GM19438 (cell line): ENCODE measurements around the gene ITGA5.

Experiments used
- ATAC-seq: cut with Tn5 transposase; IDR thresholded peaks from one replicate; pipeline ENCODE4 v1.9.1; 2021; ENCODE audit warnings: low read depth; ENCODE audit not compliant: unreplicated experiment

The ITGA5 gene

DNA sequence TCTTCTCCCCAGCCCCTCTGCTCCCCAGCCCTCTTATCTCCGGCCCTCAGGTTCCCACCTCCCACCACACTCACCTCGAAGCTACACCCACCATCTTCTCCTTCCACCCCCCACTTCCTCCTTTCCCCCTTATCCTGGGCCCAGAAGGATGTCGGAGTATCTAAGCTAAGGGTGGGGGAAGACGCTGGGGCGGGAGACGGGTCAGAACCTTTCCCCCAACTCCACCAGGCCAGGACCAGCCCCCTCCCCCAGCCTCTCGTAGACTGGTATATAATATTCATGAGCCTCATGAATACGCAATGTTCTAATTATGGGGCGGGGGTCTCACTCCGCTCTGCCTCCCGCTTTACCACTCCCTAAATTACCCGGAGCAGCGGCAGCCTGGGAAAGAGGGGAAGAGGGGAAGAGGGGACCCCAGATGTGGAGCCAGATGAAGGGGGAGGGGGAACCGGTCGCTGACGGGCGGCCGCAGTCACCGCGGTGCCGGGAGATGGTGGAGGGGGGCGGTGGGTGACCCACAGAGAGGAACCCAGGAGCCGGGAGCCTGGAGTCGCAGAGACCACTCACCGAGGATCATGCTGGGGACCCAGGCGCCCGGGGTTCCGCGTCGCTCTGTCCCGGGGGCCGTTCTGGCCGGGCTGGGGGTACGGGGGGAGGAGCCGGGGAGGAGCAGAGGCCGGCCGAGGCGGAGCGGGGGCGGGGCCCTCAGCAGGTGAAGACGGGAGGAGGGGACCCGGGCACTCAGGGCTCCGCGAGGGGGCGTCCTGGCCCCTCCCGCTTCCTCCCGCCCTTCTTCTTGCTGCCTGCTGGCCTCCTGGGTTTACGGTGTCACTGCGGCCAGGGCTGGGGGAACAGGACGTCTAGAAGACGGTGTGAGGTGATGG lies 28.2 kb downstream of the ITGA5 start:
- no peak for ATAC-seq

DNA sequence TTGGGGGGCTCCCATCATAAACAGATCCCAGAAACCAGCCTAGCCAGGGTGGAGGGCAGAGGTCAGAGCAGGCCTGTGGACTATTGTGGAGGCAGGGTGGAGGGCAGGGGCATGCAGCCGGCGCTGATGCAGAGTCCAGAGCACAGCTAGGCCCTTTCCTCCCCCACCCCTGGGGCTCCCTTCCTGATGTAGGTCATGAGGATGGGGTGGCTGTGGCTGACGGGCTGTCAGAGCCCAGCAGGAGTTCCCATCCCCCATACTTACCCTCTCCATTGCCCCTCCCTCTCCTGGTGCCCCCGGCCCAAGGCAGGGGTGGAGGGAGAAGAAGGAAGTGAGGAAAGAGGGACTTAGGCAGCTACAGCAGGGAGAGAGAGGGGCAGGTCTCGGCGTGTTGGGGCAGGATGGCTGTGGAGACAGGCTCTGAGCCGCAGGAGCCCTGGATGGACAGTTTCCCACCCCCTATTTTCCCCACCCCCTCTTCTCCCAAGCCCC lies 28.8 kb downstream of the ITGA5 start:
- ATAC-seq: no peak

DNA sequence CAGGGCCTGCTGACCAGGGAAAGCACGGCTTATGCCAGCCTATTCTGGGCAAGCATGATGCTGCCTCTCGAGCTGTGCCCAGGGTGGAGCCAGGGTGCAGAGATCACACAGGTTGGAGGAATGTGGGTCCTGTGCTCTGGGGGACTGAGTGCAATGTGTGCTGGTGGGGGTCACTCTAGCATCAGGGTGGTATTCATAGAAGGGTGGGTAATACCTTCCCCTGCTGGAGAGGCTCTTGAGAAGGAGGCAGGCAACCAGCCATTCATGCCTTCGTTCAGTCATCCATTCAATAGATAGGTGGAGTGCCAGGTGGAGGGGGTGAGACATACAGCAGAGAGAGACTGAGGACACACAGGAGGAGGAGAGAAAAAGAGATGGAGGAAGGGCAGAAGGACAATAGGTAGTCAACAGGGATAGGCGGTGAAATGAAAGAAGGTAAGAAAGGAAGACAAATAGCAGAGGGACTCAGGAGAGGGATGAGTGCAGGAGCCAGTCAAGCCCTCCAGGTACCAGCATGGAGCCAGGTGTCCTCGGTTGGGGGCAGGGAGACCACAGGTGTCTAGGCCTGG lies 29.4 kb downstream of the ITGA5 start:
- no peak for ATAC-seq

DNA sequence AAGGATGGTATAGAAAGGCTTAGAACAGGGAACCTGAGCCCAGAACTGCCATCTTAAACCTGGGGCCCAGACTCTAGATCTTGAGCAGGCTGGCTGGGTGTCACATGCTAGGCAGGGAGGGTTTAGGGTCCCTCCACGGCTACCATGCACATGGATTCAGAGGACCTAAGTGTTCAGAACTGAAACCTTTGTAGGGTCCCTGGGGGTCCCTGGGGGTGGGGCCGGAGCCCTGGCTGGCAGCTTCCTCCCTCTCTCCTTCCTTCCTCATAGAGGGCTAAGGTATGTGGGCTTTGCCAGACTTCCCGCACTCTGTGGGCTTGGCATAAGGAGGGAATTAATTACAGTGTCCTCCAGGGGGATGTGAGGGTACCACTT lies 29.9 kb downstream of the ITGA5 start:
- ATAC-seq: no peak

DNA sequence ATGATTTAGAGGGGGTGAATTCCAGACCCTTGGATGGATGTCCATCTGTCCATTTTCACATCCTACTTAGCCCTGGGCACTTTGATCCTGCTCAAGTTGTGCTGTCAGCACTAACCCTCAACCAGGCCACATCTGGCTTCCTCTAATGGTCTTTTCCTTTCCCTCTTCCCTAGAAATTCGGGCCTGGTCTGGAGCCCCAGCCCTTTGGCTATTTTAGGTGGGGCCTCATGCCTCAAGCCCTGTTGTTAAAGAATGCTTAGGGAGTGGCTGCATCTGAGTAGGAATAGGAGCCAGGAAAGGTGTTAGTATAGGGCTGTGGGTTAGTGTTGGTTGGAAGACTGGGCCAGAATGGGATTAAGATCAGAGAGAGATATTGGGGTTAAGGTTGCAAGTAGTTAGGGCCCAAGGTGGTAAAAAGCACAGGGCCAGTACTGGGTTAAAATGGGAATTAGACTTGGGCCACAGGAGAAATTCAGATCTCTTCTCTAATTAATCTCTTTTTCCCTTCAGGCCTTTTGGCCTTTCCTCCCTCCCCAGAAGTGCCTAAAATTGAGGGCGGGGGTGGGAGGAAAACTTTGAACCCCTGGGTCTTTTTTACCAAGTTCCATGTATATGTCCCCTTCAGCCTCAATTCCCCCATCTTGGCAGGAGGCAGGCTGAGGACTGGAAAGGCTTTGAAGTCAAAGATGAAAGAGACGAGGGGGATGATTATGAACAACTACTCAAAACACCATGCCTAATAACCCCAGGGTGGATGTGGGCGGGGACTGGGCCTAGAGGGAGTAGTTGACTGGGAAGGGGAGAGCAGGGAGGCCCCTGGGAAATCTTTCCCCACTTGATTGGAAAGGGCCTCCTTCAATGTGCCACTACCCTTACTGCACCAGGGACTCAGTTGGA lies 30.6 kb downstream of the ITGA5 start:
- ATAC-seq: no peak

DNA sequence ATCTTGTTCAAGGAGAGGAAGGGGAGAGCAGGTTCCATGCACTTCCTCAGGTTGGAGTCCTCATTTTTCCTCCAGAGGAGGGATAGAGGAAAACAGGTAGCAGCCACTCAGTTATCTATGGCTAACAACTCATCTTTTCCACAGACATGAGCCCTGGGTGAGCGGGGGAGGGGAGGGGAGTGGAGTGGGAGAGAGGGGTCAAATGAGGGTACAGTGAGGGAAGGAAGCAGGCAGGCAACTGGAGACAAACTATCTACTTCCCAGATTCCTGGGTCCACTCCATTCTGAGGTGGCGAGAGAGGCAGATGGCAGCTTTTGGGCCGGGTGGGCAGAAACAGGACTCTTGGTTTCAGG lies 32.0 kb downstream of the ITGA5 start:
- no peak for ATAC-seq

DNA sequence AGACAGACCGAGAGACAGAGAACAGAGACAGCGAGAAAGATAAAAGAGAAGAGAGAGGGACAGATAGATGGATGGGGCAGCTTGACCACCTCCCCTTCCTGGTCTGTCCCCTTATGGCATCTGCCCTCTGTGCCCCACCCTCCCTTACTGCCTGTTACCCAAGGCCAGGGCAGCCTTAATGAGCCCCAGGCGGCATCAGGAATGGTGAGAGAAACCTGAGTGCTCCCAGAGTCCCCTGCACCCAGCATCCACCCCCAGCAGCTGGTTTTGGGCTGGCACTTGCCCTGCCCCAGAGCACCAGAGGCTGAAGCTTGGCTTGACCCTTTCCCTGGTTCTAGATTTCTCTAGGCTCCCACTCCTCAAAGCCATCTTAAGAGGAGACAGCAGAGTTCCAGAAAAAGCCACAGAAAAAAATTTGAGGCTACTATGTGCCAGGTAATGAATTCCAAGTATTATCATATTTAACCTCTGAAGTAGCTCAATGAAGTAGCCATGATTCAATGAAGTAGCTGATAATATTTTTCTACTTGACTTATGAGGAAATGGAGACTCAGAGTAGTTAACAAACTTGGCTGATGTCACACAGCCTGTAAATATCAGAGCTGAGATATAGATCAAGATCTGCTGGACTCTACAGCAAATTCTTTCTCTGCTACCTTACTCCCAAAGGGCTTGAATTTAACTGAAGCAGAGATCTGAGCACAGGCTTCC lies 32.5 kb downstream of the ITGA5 start:
- ATAC-seq: no peak

DNA sequence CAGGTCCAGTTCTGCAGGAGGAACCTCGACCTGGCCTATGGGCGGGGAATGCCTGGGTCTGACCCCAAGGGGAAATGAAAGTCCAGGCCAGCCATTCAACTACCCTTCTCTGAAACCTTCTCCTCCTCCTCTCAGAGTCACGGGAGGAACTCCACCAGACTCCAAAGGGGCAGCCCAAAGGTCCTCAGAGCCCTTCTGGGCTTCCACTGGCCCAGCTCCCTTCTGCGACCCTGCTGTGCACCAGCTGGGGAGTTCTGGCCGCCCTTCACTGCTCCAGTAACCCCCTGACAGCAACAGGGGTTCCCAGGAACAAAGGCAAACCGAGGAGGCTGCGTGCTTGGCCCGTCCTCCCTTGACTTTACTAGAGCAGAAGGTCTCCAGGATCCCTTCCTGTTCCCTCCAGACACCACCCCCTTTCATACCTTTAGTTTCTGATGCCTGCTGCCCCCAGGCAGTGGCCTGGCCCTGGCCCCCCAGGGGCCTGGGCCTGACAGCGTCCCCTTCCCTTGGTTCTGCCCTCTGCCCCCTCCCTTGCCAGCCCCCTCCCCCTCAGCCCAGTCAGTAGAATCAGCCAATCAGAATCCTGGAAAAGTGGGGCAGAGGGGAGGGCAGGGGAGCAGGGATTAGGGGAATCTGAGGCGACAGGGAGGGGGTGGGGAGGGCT lies 33.7 kb downstream of the ITGA5 start:
- peak; percentile 56 for ATAC-seq

DNA sequence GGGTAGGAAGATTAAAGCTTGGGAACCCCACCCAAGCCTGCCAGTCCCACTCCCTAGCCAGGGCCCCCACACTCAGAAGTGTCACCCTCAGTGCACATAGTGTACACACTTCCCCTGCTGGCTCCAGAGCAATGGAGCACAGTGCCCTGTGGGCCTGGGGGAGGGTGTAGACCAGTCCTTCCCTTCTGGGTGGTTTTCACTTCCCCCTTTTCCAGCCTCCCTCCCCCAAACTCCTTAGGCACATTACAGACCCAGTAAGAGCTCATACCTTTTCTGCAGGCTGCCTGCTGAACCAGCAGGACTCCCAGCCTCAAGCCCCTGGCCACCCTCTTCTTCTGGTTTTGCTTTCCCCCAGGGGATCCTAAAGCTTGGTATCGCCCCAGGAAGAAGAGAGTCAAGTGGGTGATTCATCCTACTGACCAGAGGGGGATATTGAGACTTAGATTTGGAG lies 34.5 kb downstream of the ITGA5 start, which contains the start of gene ZNF385A:
Gene ZNF385A, minus strand, starts transcription at position 143 of the 451 bp plus-strand sequence. CDS start 219 bp downstream, outside the sequence.
- ATAC-seq: peak; percentile 49

DNA sequence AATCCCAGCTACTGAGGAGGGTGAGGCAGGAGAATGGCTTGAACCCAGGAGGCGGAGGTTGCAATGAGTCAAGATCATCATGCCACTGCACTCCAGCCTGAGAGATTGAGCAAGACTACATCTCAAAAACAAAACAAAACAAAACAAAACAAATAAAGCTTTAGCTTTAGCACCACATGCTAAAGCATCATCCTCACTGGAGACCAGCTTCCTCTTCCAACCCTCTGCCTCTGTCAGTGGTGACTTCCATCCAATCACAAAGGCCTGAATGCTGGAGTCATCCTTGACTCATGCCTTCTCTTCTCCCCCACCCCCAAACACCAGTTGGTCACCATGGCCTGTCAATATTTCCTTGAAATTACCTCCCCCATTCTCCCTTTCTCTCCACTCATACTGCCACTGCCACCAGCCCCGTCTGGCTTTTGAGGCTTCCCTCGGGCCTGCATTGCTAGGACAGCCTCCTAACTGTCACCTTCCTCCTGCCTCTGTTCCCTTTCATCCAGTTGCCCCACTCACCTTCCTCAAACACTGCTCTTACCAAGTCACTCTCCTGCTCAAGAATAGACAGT lies 35.9 kb downstream of the ITGA5 start:
- ATAC-seq: no peak

DNA sequence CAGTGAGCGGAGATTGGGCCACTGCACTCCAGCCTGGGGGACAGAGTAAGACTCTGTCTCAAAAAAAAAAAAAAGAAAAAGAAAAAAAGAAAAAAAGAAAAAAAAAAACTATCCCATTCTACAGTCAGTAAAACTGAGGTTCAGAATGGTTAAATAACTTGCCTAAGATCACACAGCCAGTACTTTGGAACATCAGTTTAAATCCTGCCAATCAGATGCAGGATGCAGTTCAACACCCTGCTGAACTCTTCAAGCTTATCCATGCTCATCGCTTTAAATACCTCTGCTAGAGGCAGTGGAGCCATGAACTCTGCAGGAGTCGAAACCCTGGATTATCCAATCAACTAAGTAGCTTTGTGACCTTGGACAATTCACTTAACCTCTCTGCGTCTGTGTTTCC lies 37.9 kb downstream of the ITGA5 start:
- ATAC-seq: no peak

DNA sequence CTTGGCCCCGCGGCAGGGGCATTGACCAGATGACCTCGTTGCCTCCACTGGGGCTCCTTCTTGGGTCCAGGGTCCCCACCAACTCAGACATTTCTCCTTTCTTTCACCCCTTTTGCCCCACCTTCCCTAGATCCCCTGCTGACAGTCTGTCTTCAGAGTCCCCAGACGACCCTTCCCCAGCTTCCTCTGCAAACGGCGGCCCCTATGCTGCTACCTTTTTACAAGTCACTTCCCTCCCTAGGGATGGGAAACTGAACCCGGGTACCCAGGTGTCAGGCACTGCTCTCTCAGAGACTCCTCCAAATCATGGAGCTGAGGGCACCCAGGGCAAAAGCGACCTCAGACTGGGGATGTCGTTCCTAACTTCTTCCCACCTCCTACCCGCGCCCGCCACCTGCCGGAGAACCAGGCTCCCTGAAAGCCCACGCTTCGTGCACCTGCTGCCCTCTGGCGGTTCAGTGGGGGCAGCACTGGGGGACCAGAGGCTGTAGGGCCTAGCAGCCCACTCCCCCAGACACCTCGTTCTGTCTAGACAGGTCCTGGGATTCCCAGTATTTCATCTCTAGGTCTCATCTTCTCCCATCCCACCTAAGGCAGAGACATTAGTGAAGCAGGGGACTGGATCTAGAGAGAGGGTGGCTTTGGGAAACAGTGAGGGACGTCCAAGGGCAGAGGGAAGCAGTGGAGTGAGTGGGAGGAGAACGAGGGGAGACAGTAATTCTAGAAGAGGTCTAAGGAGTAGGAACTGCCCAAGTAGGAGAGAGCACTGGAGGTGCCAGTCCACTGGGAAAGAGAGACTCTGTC lies 39.5 kb downstream of the ITGA5 start:
- ATAC-seq: peak; percentile 80

DNA sequence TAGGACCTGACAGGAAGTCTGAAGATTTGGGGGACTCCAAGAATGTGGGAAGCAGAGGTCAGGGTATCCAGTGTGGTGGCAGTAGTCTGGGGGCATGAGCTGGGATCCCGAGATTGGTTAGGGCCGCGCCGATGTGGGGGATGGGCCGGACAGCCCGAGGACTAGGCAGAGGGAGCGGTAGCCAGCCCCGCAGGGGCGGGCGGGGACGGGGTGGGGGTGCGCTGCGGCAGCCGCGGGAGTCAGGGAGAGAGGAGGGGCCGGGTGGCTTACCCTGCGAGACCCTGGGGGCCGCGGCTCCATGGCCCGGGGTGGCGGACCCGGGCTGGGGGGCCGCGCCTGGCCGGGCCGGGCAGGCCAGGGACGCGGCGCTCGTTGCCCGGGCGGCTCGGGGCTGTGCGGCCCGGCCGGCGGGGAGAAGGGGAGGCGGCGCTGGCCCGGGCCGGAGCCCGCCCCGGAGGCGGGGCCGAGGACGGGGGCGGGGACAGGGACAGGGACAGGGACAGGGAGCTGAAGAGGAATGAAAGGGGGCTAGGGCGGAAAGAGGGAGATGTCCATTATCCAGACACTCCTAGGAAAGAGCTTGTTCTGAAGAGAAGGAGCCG lies 40.2 kb downstream of the ITGA5 start:
- no peak for ATAC-seq

DNA sequence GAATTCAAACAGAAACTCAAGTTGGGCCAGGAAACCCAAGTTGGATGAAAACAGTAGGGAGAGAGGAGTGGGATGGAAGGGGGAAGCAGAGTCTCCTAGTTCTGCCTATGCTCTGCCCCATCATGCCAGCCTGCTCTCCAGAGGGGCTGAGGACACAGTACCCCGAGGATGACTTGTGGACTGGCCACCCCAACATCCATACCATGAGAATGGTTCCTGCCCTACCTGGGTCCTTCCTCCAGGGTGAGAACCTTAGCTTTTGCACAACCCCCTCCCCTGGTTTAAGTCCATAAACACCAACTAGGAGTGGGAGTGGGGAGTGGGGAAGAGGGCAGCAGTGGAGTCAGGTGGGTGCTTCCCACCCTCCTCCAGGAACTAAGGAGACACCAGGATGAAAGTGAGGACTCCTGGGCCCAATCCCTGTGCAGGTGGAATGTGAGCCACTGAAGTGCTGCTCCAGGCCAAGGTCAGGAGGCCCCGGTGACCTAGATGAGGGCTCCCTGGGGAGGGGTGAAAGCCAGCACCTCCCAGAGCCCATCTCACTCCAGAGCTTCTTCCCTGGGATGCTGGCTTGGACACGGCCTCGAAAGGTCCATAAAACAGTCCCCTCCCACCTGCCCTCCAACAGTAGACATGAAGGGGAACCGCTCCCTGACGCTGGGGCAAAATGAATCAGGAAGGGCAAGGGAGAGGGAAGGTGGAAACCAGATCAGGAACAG lies 41.1 kb downstream of the ITGA5 start:
- ATAC-seq: no peak

DNA sequence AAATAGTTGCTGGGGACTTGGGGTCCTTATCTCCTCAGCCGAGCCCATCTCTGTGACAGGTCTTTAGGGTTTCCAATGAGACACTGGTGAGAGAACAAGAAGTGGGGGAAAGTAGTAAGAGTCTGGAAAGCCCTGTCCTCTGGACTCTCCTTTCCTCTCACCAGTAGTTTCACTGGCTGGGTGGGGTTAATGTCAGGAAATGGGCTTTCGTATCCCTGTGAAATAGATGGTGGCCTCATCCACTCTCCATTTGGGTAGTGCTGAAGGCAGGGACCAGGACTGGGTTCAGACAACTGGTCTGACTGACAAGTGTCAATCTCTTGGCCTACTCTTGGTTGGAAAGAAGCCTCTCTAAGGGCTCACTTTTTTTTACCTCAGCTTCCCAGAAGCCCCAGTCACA lies 42.1 kb downstream of the ITGA5 start:
- no peak for ATAC-seq

DNA sequence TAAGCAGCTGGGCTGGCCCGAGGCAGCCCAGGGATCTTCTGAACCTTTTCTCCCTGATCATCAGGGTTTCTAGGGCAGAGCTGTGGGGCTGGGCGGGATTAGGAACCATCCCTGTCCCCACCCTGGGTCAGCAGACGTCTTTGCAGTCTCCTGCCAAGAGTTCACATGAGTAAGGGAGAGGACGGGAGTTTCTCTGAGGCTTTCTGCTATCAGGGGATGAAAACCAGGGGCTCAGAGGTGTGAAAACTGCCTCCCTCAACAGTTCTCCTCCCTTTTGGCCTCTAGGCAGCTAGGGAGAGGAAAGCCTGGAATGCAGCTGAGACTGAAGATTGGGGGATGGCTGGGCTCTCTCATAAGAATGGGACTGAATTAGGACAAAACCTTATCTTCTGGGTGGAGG lies 42.5 kb downstream of the ITGA5 start:
- no peak for ATAC-seq

DNA sequence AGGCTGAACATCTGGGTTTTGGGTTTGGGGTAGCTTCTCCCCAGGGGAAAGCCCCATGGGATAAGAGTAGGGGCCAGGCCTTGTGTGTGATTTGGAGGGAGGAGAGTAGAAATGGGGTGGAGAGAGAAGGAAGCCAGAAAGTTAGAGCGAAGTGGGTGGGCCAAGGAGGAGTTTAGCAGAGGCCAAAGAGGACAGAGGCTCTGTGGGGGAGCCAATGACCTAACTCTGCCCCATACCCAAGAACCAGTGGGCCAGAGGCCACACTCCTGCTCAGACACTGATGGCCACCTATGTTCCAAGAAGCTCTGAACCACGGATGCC lies 43.8 kb downstream of the ITGA5 start:
- ATAC-seq: no peak
